ENCODE measurements around the gene PRR20G. TPM values are rescaled to one million over a fixed set of nuclear protein-coding genes. Genes with fewer than 3 reads are reported as not detected.

PRR20G gene
- total and polyA plus RNA-seq, 10 of the 15 experiments (the other 5 are each of a cell fraction or from before 2014, with no cell fraction given): not detected

DNA sequence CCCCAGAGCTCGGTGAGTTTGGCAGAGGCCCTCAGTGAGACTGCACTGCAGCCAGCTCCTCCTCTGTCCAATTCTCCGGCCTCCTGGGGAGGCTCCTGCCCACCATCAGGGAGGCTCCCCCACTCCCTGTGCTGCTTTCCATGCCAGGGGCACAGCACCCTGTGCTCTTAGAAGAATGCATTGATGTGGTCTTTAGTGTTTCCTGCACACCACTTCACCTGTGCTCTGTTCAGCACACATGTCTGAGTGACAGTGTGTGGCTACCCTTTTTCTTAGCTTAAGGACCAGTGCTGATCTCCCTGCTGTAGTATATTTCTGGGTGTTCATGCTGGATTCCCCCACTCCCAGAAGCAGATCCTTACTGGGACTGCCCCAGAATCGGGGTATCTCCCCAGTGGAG, 36.2 kb upstream of the PRR20G start:
- WGBS (ENCODE audit: insufficient coverage, insufficient replicate concordance, low lambda C conversion rate, missing lambda C conversion rate): 5% methylated on average over 3 of the region's 3 CpGs
- Histone ChIP-seq H3K9ac (ENCODE audit: control insufficient read depth, insufficient read depth, low read length) (no peak overlapping the region), H3K36me3 (ENCODE audit: control insufficient read depth in 2 of 2, insufficient read depth in 2 of 2, low read length in 1 of 2) (no peaks in the 10 kb centered on the region), H3K27me3 (replicated peaks in 1 of 2; ENCODE audit: control insufficient read depth in 2 of 2, insufficient read depth in 2 of 2, low read length in 1 of 2) (no peaks in the 10 kb centered on the region), H3K79me2 (ENCODE audit: control insufficient read depth, insufficient read depth, low read length) (no peaks in the 10 kb centered on the region), H3K27ac (ENCODE audit: control insufficient read depth, insufficient read depth) (no peak overlapping the region), H3K4me1 (ENCODE audit: control insufficient read depth, insufficient read depth, low read length) (no peaks in the 10 kb centered on the region), H2AFZ (ENCODE audit: control insufficient read depth, low read depth, low read length) (no peak overlapping the region), H3K4me3 (no peak overlapping the region), H4K20me1 (ENCODE audit: control insufficient read depth, insufficient read depth) (no peaks in the 10 kb centered on the region), H3K9me3 (replicated peaks; ENCODE audit: control insufficient read depth, insufficient read depth, low read length) (no peaks in the 10 kb centered on the region), H3K4me2 (ENCODE audit: control insufficient read depth, insufficient read depth) (no peak overlapping the region)
- CTCF ChIA-PET: no interaction called here
- in situ Hi-C loops (cut with MboI): no loop called here
- no peak for DNase-seq (ENCODE audit: low read depth, low spot score)
- TF ChIP-seq NRF1 (conservative IDR thresholded peaks at IDR 0.05; ENCODE audit: low read depth, low read length) (no peak), NFIC (IDR thresholded peaks at IDR 0.05; ENCODE audit: low read depth, low read length) (no peak), ZNF207 (IDR thresholded peaks at IDR 0.05; ENCODE audit: borderline replicate concordance) (no peak), NBN (IDR thresholded peaks at IDR 0.05) (no peak), EZH2 (IDR thresholded peaks at IDR 0.05; ENCODE audit: borderline replicate concordance, control insufficient read depth, low read depth, low read length) (no peak)
- TF ChIP-seq, protein P1, sequence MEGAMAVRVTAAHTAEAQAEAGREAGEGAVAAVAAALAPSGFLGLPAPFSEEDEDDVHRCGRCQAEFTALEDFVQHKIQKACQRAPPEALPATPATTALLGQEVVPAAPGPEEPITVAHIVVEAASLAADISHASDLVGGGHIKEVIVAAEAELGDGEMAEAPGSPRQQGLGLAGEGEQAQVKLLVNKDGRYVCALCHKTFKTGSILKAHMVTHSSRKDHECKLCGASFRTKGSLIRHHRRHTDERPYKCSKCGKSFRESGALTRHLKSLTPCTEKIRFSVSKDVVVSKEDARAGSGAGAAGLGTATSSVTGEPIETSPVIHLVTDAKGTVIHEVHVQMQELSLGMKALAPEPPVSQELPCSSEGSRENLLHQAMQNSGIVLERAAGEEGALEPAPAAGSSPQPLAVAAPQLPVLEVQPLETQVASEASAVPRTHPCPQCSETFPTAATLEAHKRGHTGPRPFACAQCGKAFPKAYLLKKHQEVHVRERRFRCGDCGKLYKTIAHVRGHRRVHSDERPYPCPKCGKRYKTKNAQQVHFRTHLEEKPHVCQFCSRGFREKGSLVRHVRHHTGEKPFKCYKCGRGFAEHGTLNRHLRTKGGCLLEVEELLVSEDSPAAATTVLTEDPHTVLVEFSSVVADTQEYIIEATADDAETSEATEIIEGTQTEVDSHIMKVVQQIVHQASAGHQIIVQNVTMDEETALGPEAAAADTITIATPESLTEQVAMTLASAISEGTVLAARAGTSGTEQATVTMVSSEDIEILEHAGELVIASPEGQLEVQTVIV (IDR thresholded peaks at IDR 0.05; ENCODE audit: borderline replicate concordance, partially characterized antibody): no peak
- no peak for FAIRE-seq
- SMC1A ChIA-PET (ENCODE audit: uncharacterized antibody, unreplicated experiment): no interaction called here
- intact Hi-C loops (cut with micrococcal nuclease; ENCODE audit: unreplicated experiment): no loop called here
- no TSS peak for BruUV-seq (replicated peaks)
- ATAC-seq: no peak
- POLR2A ChIA-PET: no interaction called here
- RAD21 ChIA-PET (ENCODE audit: unreplicated experiment): no interaction called here

DNA sequence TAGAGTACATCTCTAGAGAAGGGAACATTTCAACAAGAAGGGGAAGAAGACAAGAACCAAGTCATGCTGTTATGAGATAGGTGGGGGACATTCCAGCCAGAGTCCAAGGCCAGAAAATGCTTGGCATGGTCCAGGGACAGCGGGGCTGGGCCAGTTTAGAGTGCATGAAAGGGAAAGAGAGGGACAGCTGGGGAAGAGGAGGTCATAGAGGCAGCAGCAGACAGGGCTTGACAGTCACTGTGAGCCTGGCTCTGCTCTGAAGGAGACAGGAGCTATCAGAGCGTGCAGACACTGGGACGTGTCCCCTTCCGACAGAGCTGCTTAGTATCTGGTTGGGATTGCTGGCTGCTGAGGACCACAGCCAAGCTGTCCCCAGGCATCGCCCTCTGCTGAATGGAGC, 35.7 kb upstream of the PRR20G start:
- intact Hi-C loops (cut with micrococcal nuclease; ENCODE audit: unreplicated experiment) (no loop called here), in situ Hi-C loops (cut with MboI) (no loop called here)
- Histone ChIP-seq H3K4me1 (ENCODE audit: control insufficient read depth, insufficient read depth, low read length) (no peaks in the 10 kb centered on the region), H3K27ac (ENCODE audit: control insufficient read depth, insufficient read depth) (no peak overlapping the region), H3K4me2 (ENCODE audit: control insufficient read depth, insufficient read depth) (no peak overlapping the region), H3K27me3 (replicated peaks in 1 of 2; ENCODE audit: control insufficient read depth in 2 of 2, insufficient read depth in 2 of 2, low read length in 1 of 2) (no peaks in the 10 kb centered on the region), H3K4me3 (no peak overlapping the region), H3K9ac (ENCODE audit: control insufficient read depth, insufficient read depth, low read length) (no peak overlapping the region), H3K9me3 (replicated peaks; ENCODE audit: control insufficient read depth, insufficient read depth, low read length) (no peaks in the 10 kb centered on the region), H2AFZ (ENCODE audit: control insufficient read depth, low read depth, low read length) (no peak overlapping the region), H3K79me2 (ENCODE audit: control insufficient read depth, insufficient read depth, low read length) (no peaks in the 10 kb centered on the region), H3K36me3 (ENCODE audit: control insufficient read depth in 2 of 2, insufficient read depth in 2 of 2, low read length in 1 of 2) (no peaks in the 10 kb centered on the region), H4K20me1 (ENCODE audit: control insufficient read depth, insufficient read depth) (no peaks in the 10 kb centered on the region)
- ChIA-PET RAD21 (ENCODE audit: unreplicated experiment) (no interaction called here), CTCF (no interaction called here), POLR2A (no interaction called here), SMC1A (ENCODE audit: uncharacterized antibody, unreplicated experiment) (no interaction called here)
- FAIRE-seq (no peak), DNase-seq (ENCODE audit: low read depth, low spot score) (no peak), ATAC-seq (no peak)
- TF ChIP-seq CHD1 (IDR thresholded peaks at IDR 0.05; ENCODE audit: low read depth, low read length): no peak
- 32% methylated on average over 5 of the region's 5 CpGs for WGBS (ENCODE audit: insufficient coverage, insufficient replicate concordance, low lambda C conversion rate, missing lambda C conversion rate)
- no TSS peak for BruUV-seq (replicated peaks)
